ENCODE results near the gene ISG15.

Gene ISG15

DNA sequence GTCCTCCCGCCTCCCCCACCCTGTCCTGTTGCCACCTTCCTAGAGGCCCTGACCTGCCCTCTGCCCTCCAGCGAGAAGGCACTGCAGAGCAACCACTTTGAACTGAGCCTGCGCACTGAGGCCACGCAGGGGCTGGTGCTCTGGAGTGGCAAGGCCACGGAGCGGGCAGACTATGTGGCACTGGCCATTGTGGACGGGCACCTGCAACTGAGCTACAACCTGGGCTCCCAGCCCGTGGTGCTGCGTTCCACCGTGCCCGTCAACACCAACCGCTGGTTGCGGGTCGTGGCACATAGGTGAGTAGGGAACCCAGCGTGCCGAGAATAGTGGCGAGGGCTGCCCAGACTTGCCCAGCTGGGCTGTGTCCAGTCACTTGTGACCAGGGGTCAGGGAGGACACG lies 40.4 kb downstream of the ISG15 start:
- TF ChIP-seq NFIC (IDR thresholded peaks at IDR 0.05) (no peak), TCF12 (IDR thresholded peaks at IDR 0.05; ENCODE audit: low read depth) (no peak), ZBTB7A (IDR thresholded peaks at IDR 0.05; ENCODE audit: low read depth) (no peak), CREB1 (IDR thresholded peaks at IDR 0.05; ENCODE audit: low read depth) (no peak), RAD21 (IDR thresholded peaks at IDR 0.05; ENCODE audit: low read depth) (no peak), FOXM1 (IDR thresholded peaks at IDR 0.05; ENCODE audit: borderline replicate concordance, low read depth) (no peak), USF1 (IDR thresholded peaks at IDR 0.05) (no peak), YY1 (IDR thresholded peaks at IDR 0.05; ENCODE audit: low read depth) (no peak), EGR1 (IDR thresholded peaks at IDR 0.05) (no peak), CEBPB (IDR thresholded peaks at IDR 0.05) (no peak), EP300 (IDR thresholded peaks at IDR 0.05; ENCODE audit: borderline replicate concordance) (no peak)
- TF ChIP-seq, protein P1, sequence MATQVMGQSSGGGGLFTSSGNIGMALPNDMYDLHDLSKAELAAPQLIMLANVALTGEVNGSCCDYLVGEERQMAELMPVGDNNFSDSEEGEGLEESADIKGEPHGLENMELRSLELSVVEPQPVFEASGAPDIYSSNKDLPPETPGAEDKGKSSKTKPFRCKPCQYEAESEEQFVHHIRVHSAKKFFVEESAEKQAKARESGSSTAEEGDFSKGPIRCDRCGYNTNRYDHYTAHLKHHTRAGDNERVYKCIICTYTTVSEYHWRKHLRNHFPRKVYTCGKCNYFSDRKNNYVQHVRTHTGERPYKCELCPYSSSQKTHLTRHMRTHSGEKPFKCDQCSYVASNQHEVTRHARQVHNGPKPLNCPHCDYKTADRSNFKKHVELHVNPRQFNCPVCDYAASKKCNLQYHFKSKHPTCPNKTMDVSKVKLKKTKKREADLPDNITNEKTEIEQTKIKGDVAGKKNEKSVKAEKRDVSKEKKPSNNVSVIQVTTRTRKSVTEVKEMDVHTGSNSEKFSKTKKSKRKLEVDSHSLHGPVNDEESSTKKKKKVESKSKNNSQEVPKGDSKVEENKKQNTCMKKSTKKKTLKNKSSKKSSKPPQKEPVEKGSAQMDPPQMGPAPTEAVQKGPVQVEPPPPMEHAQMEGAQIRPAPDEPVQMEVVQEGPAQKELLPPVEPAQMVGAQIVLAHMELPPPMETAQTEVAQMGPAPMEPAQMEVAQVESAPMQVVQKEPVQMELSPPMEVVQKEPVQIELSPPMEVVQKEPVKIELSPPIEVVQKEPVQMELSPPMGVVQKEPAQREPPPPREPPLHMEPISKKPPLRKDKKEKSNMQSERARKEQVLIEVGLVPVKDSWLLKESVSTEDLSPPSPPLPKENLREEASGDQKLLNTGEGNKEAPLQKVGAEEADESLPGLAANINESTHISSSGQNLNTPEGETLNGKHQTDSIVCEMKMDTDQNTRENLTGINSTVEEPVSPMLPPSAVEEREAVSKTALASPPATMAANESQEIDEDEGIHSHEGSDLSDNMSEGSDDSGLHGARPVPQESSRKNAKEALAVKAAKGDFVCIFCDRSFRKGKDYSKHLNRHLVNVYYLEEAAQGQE (IDR thresholded peaks at IDR 0.05; ENCODE audit: low read depth): no peak
- TF ChIP-seq, protein P2, sequence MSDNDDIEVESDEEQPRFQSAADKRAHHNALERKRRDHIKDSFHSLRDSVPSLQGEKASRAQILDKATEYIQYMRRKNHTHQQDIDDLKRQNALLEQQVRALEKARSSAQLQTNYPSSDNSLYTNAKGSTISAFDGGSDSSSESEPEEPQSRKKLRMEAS (IDR thresholded peaks at IDR 0.05): no peak

DNA sequence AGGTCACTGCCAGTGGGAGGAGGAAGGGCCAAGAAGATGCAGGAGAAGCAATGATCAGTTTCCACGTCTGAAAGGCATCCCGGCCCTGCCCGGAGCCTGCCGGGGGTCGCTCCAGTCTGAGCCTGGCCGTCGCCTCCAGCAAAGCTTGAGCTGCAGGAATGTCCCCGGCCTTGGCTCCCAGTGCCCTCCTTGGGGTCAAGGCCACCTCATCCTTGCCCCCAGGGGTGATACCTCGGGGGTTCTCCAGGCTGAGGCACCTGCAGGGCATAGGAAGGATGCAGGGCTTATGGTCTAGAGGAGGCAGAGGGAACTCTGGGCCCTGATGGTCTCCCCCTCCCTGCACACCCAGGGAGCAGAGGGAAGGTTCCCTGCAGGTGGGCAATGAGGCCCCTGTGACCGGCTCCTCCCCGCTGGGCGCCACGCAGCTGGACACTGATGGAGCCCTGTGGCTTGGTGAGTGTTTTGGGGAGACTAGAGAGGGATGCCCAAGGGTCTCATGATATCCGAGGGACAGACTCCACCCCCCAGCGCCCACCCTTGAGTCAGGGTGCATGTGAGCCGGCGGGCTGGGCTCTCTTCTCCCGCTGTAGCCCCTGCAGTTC lies 40.9 kb downstream of the ISG15 start:
- TF ChIP-seq TCF12 (IDR thresholded peaks at IDR 0.05; ENCODE audit: low read depth): no peak
- TF ChIP-seq, protein P2 (IDR thresholded peaks at IDR 0.05): no peak
- TF ChIP-seq CEBPB (IDR thresholded peaks at IDR 0.05): no peak

DNA sequence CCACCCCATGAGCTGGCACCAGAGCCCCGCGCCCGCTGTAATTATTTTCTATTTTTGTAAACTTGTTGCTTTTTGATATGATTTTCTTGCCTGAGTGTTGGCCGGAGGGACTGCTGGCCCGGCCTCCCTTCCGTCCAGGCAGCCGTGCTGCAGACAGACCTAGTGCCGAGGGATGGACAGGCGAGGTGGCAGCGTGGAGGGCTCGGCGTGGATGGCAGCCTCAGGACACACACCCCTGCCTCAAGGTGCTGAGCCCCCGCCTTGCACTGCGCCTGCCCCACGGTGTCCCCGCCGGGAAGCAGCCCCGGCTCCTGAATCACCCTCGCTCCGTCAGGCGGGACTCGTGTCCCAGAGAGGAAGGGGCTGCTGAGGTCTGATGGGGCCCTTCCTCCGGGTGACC lies 41.7 kb downstream of the ISG15 start:
- TF ChIP-seq ZBTB7A (IDR thresholded peaks at IDR 0.05; ENCODE audit: low read depth) (no peak), EP300 (IDR thresholded peaks at IDR 0.05; ENCODE audit: borderline replicate concordance) (no peak), NFIC (IDR thresholded peaks at IDR 0.05) (no peak), CEBPB (IDR thresholded peaks at IDR 0.05) (no peak), TCF12 (IDR thresholded peaks at IDR 0.05; ENCODE audit: low read depth) (no peak), FOXM1 (IDR thresholded peaks at IDR 0.05; ENCODE audit: borderline replicate concordance, low read depth) (no peak), YY1 (IDR thresholded peaks at IDR 0.05; ENCODE audit: low read depth) (no peak), TEAD4 (IDR thresholded peaks at IDR 0.05) (no peak), TAF1 (IDR thresholded peaks at IDR 0.05; ENCODE audit: low read depth) (no peak), EGR1 (IDR thresholded peaks at IDR 0.05) (no peak), USF1 (IDR thresholded peaks at IDR 0.05) (no peak), RAD21 (IDR thresholded peaks at IDR 0.05; ENCODE audit: low read depth) (no peak), CREB1 (IDR thresholded peaks at IDR 0.05; ENCODE audit: low read depth) (no peak)
- TF ChIP-seq, protein P2 (IDR thresholded peaks at IDR 0.05): no peak
- TF ChIP-seq, protein P1 (IDR thresholded peaks at IDR 0.05; ENCODE audit: low read depth): no peak

DNA sequence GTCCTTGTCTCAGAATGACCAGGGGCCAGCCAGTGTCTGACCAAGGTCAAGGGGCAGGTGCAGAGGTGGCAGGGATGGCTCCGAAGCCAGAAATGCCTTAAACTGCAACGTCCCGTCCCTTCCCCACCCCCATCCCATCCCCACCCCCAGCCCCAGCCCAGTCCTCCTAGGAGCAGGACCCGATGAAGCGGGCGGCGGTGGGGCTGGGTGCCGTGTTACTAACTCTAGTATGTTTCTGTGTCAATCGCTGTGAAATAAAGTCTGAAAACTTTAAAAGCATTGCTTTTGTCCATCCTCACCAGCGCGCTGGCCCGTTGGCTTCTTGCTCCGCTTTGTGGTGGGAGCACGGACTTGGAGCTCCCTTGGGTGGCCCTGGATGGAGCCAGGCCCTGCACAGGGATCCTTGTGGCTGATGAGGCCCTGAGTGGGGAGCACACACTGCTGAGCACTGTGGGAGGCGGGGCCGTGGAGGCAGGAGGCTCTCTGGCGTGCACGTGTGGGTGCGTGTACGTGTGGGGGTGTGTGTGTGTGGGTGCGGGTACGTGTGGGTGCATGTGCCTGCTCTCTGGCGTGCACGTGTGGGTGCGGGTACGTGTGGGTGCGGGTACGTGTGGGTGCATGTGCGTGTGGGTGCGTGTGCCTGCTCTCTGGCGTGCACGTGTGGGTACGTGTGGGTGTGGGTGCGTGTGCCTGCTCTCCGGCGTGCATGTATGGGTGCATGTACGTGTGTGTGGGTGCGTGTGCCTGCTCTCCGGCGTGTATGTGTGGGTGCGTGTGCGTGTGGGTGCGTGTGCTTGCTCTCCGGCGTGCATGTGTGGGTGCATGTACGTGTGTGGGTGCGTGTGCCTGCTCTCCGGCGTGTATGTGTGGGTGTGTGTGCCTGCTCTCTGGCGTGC lies 42.8 kb downstream of the ISG15 start:
- TF ChIP-seq YY1 (IDR thresholded peaks at IDR 0.05; ENCODE audit: low read depth) (no peak), TCF12 (IDR thresholded peaks at IDR 0.05; ENCODE audit: low read depth) (no peak), CREB1 (IDR thresholded peaks at IDR 0.05; ENCODE audit: low read depth) (no peak), EGR1 (IDR thresholded peaks at IDR 0.05) (no peak), USF1 (IDR thresholded peaks at IDR 0.05) (no peak), CEBPB (IDR thresholded peaks at IDR 0.05) (no peak), TAF1 (IDR thresholded peaks at IDR 0.05; ENCODE audit: low read depth) (no peak), NFIC (IDR thresholded peaks at IDR 0.05) (no peak), EP300 (IDR thresholded peaks at IDR 0.05; ENCODE audit: borderline replicate concordance) (no peak), TEAD4 (IDR thresholded peaks at IDR 0.05) (no peak), RAD21 (IDR thresholded peaks at IDR 0.05; ENCODE audit: low read depth) (no peak), ZBTB7A (IDR thresholded peaks at IDR 0.05; ENCODE audit: low read depth) (no peak), FOXM1 (IDR thresholded peaks at IDR 0.05; ENCODE audit: borderline replicate concordance, low read depth) (no peak)
- TF ChIP-seq, protein P1 (IDR thresholded peaks at IDR 0.05; ENCODE audit: low read depth): no peak
- TF ChIP-seq, protein P2 (IDR thresholded peaks at IDR 0.05): no peak

Data from Ishikawa (cell line).